Brain microvascular endothelial cell (primary cell): ENCODE measurements around the gene ARL14.
A peak's percentile ranks its signal among the peaks of the same experiment; 100 is the strongest.

Experiments
- DNase-seq: peaks from one replicate; pipeline ENCODE4 v3.0.0-alpha.2; 2020
- H3K27ac ChIP-seq: fragments of 250-450 bp; sonication (Bioruptor Pico); 2 replicates; pipeline ENCODE4 v1.5.1; 2020; ENCODE audit warnings: mild to moderate bottlenecking, moderate library complexity
- H3K27me3 ChIP-seq: fragments of 250-450 bp; sonication (Bioruptor Pico); replicated peaks from 2 replicates; pipeline ENCODE4 v1.5.1; 2020; ENCODE audit warnings: mild to moderate bottlenecking
- H3K36me3 ChIP-seq: fragments of 250-450 bp; sonication (Bioruptor Pico); replicated peaks from 2 replicates; pipeline ENCODE4 v1.5.1; 2020; ENCODE audit warnings: mild to moderate bottlenecking
- H3K4me3 ChIP-seq: 2 replicates; pipeline ENCODE4 v1.5.1; 2011; ENCODE audit warnings: low read depth, mild to moderate bottlenecking, control low read depth, low read length, moderate library complexity
- in situ Hi-C: cut with HindIII; loops from 2 replicates; pipeline ENCODE4 v1.10.0; 2017; ENCODE audit warnings: low sequenced_read_pairs, low pct_ligation_motif_present
- TF ChIP-seq, protein P1 (sequence below): IDR thresholded peaks from 2 replicates; pipeline ENCODE4 v1.5.1; 2011; ENCODE audit warnings: low read depth, mild to moderate bottlenecking, moderate library complexity, low read length, control low read depth, inconsistent platforms; ENCODE audit errors: missing control alignments

Gene ARL14

DNA sequence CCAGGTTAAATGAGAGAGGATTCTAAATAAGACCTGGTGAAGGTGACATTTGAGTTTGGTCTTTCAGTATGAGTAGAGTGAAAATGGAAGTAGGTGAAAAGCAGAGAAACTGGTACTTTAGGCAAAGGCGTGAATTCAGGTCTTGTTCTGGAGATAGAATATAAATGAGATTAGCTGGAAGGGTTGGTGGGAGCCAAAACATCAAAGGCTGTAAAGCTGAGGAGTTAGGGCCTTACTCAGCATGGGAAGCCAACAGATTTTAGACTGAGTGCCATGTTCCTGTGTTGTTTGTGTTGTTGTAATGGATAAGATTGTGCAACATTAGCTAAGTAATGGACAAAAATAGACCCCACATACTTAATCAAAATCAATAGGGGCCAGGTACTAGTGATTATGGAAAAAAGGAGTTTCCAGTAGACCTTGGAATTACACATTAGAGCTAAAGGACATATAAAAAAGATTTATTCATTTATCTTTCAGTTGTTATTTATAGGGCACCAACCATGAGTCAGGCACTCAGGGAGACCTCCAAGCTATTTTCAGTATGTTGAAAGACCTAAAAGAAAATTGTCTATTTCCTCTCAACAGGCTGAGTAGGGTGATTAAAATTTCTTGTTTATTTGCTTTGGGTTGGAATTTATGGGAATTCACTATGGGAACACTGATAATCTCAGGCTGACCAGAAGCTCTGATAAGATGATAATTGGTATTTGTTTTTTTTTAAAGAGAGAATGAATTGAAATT, 20.8 kb downstream of the ARL14 start:
- DNase-seq: peak; percentile 67
- in situ Hi-C loops: loop anchor here (25.0 kb wide), 1 partner anchor 239 kb away; no protein-coding TSS in a partner anchor
- peak overlapping the region; percentile 48 for H3K27ac ChIP-seq
- no peak overlapping the region for H3K4me3 ChIP-seq
- no peaks in the 10 kb centered on the region for H3K27me3 ChIP-seq
- H3K36me3 ChIP-seq: no peaks in the 10 kb centered on the region
- TF ChIP-seq, protein P1, sequence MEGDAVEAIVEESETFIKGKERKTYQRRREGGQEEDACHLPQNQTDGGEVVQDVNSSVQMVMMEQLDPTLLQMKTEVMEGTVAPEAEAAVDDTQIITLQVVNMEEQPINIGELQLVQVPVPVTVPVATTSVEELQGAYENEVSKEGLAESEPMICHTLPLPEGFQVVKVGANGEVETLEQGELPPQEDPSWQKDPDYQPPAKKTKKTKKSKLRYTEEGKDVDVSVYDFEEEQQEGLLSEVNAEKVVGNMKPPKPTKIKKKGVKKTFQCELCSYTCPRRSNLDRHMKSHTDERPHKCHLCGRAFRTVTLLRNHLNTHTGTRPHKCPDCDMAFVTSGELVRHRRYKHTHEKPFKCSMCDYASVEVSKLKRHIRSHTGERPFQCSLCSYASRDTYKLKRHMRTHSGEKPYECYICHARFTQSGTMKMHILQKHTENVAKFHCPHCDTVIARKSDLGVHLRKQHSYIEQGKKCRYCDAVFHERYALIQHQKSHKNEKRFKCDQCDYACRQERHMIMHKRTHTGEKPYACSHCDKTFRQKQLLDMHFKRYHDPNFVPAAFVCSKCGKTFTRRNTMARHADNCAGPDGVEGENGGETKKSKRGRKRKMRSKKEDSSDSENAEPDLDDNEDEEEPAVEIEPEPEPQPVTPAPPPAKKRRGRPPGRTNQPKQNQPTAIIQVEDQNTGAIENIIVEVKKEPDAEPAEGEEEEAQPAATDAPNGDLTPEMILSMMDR: no peak

DNA sequence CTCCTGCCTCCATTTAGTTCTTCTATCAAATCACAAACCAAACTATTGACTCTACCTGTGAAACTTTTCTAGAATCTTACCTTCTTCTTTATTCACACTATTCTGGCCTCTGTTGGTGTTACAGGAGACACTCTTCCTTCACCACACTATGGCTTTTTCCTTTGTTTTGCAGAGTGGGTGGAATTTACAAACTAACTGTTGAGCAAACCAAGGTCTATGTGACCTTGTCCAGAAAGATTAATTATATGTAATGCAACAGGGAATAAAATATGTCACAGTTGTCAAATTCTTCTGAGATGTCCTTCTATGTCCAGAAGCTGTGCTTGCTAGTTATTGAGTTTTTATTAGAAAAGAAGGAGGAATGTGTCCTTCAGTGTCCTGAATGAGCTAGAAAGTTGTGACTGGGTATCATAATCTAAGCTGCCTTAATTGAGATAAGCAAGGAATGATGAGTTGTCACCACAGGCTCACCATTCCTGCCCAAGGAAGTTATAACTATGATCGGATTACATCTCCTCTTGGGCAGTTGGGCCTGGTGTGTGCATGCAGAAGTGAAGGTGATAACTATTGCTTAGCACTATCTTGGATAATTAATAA, 21.7 kb downstream of the ARL14 start:
- in situ Hi-C loops: loop anchor here (25.0 kb wide), 1 partner anchor 239 kb away; no protein-coding TSS in a partner anchor
- H3K27ac ChIP-seq: peak overlapping the region; percentile 39
- DNase-seq: peak; percentile 32
- no peaks in the 10 kb centered on the region for H3K36me3 ChIP-seq
- no peaks in the 10 kb centered on the region for H3K27me3 ChIP-seq
- TF ChIP-seq, protein P1: no peak
- H3K4me3 ChIP-seq: no peak overlapping the region

DNA sequence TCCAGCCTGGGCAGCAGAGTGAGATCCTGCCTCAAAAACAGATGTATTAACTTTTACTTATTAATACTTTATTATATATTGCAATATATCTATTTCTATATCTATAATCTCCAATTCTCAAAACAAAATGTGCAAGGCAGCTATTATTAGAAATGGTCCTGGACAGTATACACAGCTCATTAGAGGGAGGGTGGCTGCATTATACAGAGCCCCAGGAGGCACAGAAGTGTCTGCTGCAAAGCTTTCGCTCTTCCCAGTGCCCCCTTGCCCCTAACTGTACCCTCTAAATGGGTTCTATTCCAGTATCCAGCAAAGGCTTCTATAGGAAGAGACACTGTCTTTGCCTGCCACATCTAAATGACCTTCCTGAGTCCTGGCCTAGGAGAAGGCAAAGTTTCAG, 24.5 kb downstream of the ARL14 start:
- in situ Hi-C loops: no loop called here
- H3K27ac ChIP-seq: no peak overlapping the region
- no peaks in the 10 kb centered on the region for H3K27me3 ChIP-seq
- TF ChIP-seq, protein P1: no peak
- no peaks in the 10 kb centered on the region for H3K36me3 ChIP-seq
- no peak overlapping the region for H3K4me3 ChIP-seq
- DNase-seq: no peak

DNA sequence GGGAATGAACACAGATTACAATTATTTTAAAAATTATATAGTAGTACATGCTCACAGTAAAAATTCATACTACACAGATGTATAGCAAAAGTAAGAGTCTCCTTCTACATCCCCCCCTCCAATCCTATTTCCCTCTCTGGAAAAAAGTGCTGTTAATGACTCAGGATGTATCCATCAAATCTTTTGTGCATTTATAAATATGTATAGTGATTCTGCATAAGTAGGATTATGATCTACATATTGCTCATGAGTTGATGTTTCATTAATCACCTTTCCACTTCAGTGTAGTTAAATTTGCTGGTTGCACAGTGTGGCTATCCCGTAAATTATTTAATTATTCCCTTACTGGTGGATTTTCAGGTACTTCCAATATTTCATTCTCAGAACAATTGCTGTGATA, 25.3 kb downstream of the ARL14 start:
- H3K36me3 ChIP-seq: no peaks in the 10 kb centered on the region
- no peak overlapping the region for H3K27ac ChIP-seq
- in situ Hi-C loops: no loop called here

DNA sequence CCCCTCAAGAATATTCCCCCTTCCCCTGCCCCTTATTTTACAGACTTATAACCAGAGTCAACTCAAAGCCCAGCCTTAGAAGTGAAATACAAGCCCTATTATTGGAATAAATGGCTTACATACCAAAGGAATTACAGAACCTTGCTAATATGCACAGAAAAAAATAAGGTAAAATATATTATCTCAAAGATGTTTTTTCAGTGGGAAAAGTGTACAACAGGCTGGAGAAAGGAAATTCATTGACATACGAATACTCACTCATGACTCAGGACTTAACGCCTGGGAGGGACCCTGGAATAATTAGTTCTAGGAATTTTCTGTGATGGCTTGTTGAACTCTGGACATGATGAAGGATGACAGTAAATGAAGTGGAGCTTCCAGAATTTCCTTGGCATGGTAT, 27.0 kb downstream of the ARL14 start:
- TF ChIP-seq, protein P1: no peak
- in situ Hi-C loops: no loop called here

More for the DNA sequence above, 25.3 kb downstream of the ARL14 start:
- H3K4me3 ChIP-seq: no peak overlapping the region
- H3K27me3 ChIP-seq: no peaks in the 10 kb centered on the region
- no peak for DNase-seq
- TF ChIP-seq, protein P1: no peak

More for the DNA sequence above, 27.0 kb downstream of the ARL14 start:
- no peaks in the 10 kb centered on the region for H3K27me3 ChIP-seq
- no peaks in the 10 kb centered on the region for H3K36me3 ChIP-seq
- H3K27ac ChIP-seq: no peak overlapping the region
- no peak overlapping the region for H3K4me3 ChIP-seq
- DNase-seq: peak; percentile 10
